Neural progenitor cell (in vitro differentiated cells): ENCODE results near the gene GNB1.

Source experiments
- CTCF ChIP-seq: fragments of 200-600 bp; sonication (generic); IDR thresholded peaks from 2 replicates; pipeline ENCODE4 v1.5.1; 2017; ENCODE audit warnings: antibody characterized with exemption, mild to moderate bottlenecking
- EZH2 ChIP-seq: fragments of 200-600 bp; sonication (generic); IDR thresholded peaks from 2 replicates; pipeline ENCODE4 v1.6.1; 2017; ENCODE audit warnings: antibody characterized with exemption, mild to moderate bottlenecking, moderate library complexity

- TF ChIP-seq EZH2 (no peak), CTCF (no peak)
These were observed 627 bp upstream of the GNB1 start for GRCh38 chr1:1891349-1892078.
